Gastrocnemius medialis (tissue), 4 donors: Measurements from ENCODE around the gene CACNA1H.

Source experiments
- POLR2A ChIP-seq, 2 donors: fragments of 450-650 bp; IDR thresholded peaks; one replicate each; pipeline ENCODE4 v1.6.1; 2017; ENCODE audit warnings: antibody characterized with exemption in 2 of 2, mild to moderate bottlenecking in 2 of 2, moderate library complexity in 2 of 2
- TF ChIP-seq, protein P1 (sequence below), 5 experiments: fragments of 450-650 bp in 3 of 5; fragments of 200-600 bp in 2 of 5; sonication (generic) in 2 of 5; IDR thresholded peaks in 4 of 5; conservative IDR thresholded peaks in 1 of 5; 1 replicate in 4 of 5; 2 replicates in 1 of 5; pipeline ENCODE4 v1.5.1; 2016 to 2019; ENCODE audit warnings: antibody characterized with exemption in 5 of 5, mild to moderate bottlenecking in 3 of 5, moderate library complexity in 3 of 5

DNA sequence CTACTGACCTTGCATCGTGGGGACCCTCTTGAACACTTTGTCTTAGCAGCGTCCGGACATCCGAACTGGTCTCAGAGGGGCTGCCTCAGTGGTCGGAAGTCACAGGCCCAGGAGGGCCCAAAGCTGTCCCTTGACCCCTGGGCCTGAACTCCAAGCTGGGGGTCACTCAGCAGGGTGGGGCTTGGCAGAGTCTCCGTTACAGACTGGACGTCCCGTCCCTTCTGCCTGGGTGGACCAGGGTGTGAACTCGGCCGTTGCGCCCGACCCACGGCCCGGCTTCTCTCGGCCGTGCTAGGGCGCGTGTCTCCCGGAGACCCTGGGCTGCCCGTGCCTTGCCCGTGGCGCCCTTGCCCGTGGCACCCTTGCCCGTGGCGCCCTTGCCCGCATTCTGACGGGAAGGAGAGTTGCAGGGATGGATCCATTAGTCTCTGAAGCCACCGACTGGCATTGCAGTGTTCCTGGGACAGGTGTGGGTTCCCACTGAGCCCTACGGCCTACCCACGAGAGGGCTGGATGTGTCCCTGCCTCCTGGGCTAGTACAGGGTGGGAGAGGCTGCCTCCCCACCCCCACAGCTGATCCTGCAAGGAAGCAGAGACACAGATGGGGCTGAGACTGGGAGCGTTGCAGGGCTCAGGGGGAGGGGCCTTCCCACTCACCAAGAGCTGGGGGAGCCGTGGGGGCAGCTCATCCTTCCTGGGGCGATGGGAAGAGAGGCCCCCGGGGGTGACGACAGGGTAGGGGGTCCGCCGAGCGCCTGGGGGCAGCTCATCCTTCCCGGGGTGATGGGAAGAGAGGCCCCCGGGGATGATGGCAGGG lies 4.9 kb downstream of the CACNA1H start:
- TF ChIP-seq, protein P1, sequence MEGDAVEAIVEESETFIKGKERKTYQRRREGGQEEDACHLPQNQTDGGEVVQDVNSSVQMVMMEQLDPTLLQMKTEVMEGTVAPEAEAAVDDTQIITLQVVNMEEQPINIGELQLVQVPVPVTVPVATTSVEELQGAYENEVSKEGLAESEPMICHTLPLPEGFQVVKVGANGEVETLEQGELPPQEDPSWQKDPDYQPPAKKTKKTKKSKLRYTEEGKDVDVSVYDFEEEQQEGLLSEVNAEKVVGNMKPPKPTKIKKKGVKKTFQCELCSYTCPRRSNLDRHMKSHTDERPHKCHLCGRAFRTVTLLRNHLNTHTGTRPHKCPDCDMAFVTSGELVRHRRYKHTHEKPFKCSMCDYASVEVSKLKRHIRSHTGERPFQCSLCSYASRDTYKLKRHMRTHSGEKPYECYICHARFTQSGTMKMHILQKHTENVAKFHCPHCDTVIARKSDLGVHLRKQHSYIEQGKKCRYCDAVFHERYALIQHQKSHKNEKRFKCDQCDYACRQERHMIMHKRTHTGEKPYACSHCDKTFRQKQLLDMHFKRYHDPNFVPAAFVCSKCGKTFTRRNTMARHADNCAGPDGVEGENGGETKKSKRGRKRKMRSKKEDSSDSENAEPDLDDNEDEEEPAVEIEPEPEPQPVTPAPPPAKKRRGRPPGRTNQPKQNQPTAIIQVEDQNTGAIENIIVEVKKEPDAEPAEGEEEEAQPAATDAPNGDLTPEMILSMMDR (IDR thresholded peaks at IDR 0.05 in 4 of 5, conservative IDR thresholded peaks at IDR 0.05 in 1 of 5): no peak
- TF ChIP-seq POLR2A (IDR thresholded peaks at IDR 0.05): no peak
